Right lobe of liver (tissue), 4 donors: ENCODE measurements around the gene FGD4.

Experiments
- CTCF ChIP-seq, 4 donors: fragments of 200-600 bp in 3 of 4; fragments of 450-650 bp in 1 of 4; IDR thresholded peaks; one replicate each; pipeline versions ENCODE4 v1.5.1 to v1.8.0; 2016 to 2022; ENCODE audit warnings: antibody characterized with exemption in 4 of 4, mild to moderate bottlenecking in 2 of 4
- POLR2A ChIP-seq: fragments of 450-650 bp; IDR thresholded peaks from one replicate; pipeline ENCODE4 v1.6.1; 2017; ENCODE audit warnings: antibody characterized with exemption, mild to moderate bottlenecking
- donor health status: DM: no; HTN: no; CAD: no.
- donor health status: DM: no; HTN: no; CAD: no.
- donor health status: DM: no; HTN: yes; CAD: no.

GRCh38 chr12:32477714-32478113 is 78.4 kb downstream of the FGD4 start:
- TF ChIP-seq CTCF (IDR thresholded peaks at IDR 0.05): no peak
- TF ChIP-seq POLR2A: no peak
